ENCODE measurements around the gene PDGFRB. TPM values are rescaled to one million over a fixed set of nuclear protein-coding genes. Genes with fewer than 3 reads are reported as not detected.

The PDGFRB gene
- total and polyA plus RNA-seq, 10 of the 15 experiments (the other 5 are each of a cell fraction or from before 2014, with no cell fraction given): 0.02 to 3.0 (median 1.0) TPM

DNA sequence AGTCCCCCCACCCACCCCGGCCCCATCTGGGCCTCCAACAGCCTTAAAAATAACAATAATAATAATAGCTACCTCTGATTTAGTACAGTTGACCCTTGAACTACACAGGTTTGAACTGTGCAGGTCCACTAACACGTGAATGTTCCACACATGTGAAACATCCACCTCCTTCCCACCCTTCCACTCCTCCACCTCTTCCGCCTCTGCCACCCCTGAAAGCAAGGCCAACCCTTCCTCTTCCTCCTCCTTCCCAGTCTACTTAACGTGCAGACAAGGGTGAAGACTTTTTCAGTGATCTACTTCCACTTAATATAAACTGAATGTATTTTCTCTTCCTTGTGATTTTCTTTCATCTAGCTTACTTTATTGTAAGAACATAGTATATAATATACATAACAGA lies 10.8 kb downstream of the PDGFRB start:
- ATAC-seq (no peak), FAIRE-seq (no peak), DNase-seq (ENCODE audit: low read depth, low spot score) (no peak)
- TF ChIP-seq BHLHE40 (IDR thresholded peaks at IDR 0.05; ENCODE audit: borderline replicate concordance in 1 of 2, low read depth in 2 of 2, low read length in 1 of 2) (no peak), ZNF274 (IDR thresholded peaks at IDR 0.05; ENCODE audit: insufficient read depth, insufficient read length) (no peak), RELB (IDR thresholded peaks at IDR 0.05; ENCODE audit: low read depth) (no peak), MTA2 (IDR thresholded peaks at IDR 0.05; ENCODE audit: low read depth) (no peak), NR2C2 (IDR thresholded peaks at IDR 0.05; ENCODE audit: borderline replicate concordance, control insufficient read depth, insufficient read length, low read depth) (no peak), IKZF1 (conservative IDR thresholded peaks at IDR 0.05) (no peak), CBX3 (IDR thresholded peaks at IDR 0.05; ENCODE audit: borderline replicate concordance, low read depth) (no peak), RAD51 (IDR thresholded peaks at IDR 0.05) (no peak), MEF2B (IDR thresholded peaks at IDR 0.05; ENCODE audit: partially characterized antibody, poor library complexity, severe bottlenecking) (no peak), BCL11A (IDR thresholded peaks at IDR 0.05; ENCODE audit: low read depth, low read length) (no peak), DPF2 (IDR thresholded peaks at IDR 0.05) (no peak)
- TF ChIP-seq, protein P1, sequence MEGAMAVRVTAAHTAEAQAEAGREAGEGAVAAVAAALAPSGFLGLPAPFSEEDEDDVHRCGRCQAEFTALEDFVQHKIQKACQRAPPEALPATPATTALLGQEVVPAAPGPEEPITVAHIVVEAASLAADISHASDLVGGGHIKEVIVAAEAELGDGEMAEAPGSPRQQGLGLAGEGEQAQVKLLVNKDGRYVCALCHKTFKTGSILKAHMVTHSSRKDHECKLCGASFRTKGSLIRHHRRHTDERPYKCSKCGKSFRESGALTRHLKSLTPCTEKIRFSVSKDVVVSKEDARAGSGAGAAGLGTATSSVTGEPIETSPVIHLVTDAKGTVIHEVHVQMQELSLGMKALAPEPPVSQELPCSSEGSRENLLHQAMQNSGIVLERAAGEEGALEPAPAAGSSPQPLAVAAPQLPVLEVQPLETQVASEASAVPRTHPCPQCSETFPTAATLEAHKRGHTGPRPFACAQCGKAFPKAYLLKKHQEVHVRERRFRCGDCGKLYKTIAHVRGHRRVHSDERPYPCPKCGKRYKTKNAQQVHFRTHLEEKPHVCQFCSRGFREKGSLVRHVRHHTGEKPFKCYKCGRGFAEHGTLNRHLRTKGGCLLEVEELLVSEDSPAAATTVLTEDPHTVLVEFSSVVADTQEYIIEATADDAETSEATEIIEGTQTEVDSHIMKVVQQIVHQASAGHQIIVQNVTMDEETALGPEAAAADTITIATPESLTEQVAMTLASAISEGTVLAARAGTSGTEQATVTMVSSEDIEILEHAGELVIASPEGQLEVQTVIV (IDR thresholded peaks at IDR 0.05; ENCODE audit: borderline replicate concordance, partially characterized antibody): no peak
- TF ChIP-seq, protein P2, sequence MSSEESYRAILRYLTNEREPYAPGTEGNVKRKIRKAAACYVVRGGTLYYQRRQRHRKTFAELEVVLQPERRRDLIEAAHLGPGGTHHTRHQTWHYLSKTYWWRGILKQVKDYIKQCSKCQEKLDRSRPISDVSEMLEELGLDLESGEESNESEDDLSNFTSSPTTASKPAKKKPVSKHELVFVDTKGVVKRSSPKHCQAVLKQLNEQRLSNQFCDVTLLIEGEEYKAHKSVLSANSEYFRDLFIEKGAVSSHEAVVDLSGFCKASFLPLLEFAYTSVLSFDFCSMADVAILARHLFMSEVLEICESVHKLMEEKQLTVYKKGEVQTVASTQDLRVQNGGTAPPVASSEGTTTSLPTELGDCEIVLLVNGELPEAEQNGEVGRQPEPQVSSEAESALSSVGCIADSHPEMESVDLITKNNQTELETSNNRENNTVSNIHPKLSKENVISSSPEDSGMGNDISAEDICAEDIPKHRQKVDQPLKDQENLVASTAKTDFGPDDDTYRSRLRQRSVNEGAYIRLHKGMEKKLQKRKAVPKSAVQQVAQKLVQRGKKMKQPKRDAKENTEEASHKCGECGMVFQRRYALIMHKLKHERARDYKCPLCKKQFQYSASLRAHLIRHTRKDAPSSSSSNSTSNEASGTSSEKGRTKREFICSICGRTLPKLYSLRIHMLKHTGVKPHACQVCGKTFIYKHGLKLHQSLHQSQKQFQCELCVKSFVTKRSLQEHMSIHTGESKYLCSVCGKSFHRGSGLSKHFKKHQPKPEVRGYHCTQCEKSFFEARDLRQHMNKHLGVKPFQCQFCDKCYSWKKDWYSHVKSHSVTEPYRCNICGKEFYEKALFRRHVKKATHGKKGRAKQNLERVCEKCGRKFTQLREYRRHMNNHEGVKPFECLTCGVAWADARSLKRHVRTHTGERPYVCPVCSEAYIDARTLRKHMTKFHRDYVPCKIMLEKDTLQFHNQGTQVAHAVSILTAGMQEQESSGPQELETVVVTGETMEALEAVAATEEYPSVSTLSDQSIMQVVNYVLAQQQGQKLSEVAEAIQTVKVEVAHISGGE (CRISPR knock-in tag; IDR thresholded peaks at IDR 0.05): no peak
- ChIA-PET POLR2A (interaction anchor here (0.7 to 0.8 kb wide), 2 partner anchors 15 to 116 kb away, joined by 3 read pairs; no protein-coding TSS in a partner anchor), RAD21 (ENCODE audit: unreplicated experiment) (interaction anchor here (1.6 kb wide), 1 partner anchor 11 kb away, joined by 13 read pairs; the partner anchor contains the start of gene PDGFRB), SMC1A (ENCODE audit: uncharacterized antibody, unreplicated experiment) (interaction anchor here (0.7 to 1.7 kb wide), 3 partner anchors 11 to 18 kb away, joined by 3 to 10 read pairs (median 5); partner anchors contain the start of gene PDGFRB), CTCF (interaction anchor here (0.8 to 1.7 kb wide), 7 partner anchors 10 to 97 kb away, joined by 3 to 11 read pairs (median 3); partner anchors contain the start of gene PDGFRB)
- Histone ChIP-seq H3K4me3 (no peak overlapping the region), H3K79me2 (ENCODE audit: control insufficient read depth, insufficient read depth, low read length) (no peaks in the 10 kb centered on the region), H3K4me2 (ENCODE audit: control insufficient read depth, insufficient read depth) (no peak overlapping the region), H3K4me1 (ENCODE audit: control insufficient read depth, insufficient read depth, low read length) (no peaks in the 10 kb centered on the region), H3K27me3 (replicated peaks in 1 of 2; ENCODE audit: control insufficient read depth in 2 of 2, insufficient read depth in 2 of 2, low read length in 1 of 2) (no peaks in the 10 kb centered on the region), H3K9ac (ENCODE audit: control insufficient read depth, insufficient read depth, low read length) (no peak overlapping the region), H4K20me1 (ENCODE audit: control insufficient read depth, insufficient read depth) (no peaks in the 10 kb centered on the region), H3K9me3 (replicated peaks; ENCODE audit: control insufficient read depth, insufficient read depth, low read length) (no peaks in the 10 kb centered on the region), H2AFZ (ENCODE audit: control insufficient read depth, low read depth, low read length) (no peak overlapping the region), H3K36me3 (ENCODE audit: control insufficient read depth in 2 of 2, insufficient read depth in 2 of 2, low read length in 1 of 2) (no peaks in the 10 kb centered on the region), H3K27ac (ENCODE audit: control insufficient read depth, insufficient read depth) (no peak overlapping the region)
- no TSS peak for BruUV-seq (replicated peaks)
- intact Hi-C loops (cut with micrococcal nuclease; ENCODE audit: unreplicated experiment) (no loop called here), in situ Hi-C loops (cut with MboI) (no loop called here)
- 0% methylated on average over 4 of the region's 4 CpGs for WGBS (ENCODE audit: insufficient coverage, insufficient replicate concordance, low lambda C conversion rate, missing lambda C conversion rate)
